DMS153 (cell line): ENCODE data around the gene GNAO1.
A peak's percentile ranks its signal among the peaks of the same experiment; 100 is the strongest.

Experiments used
- DNase-seq: peaks from one replicate; lab custom pipeline; 2025; lab: John Stamatoyannopoulos, UW

The GNAO1 gene

GRCh38 chr16:56312556-56312955, 121.3 kb downstream of the GNAO1 start:
- no peak for DNase-seq

GRCh38 chr16:56314244-56314850, 123.1 kb downstream of the GNAO1 start:
- no peak for DNase-seq

GRCh38 chr16:56315955-56316354, 124.7 kb downstream of the GNAO1 start:
- DNase-seq, result no peak

- DNase-seq, result no peak
These were observed 125.3 kb downstream of the GNAO1 start for GRCh38 chr16:56316545-56316944.

- DNase-seq, result peak; percentile 16
These were observed 126.9 kb downstream of the GNAO1 start for GRCh38 chr16:56317998-56318826.

GRCh38 chr16:56318827-56319140, 127.5 kb downstream of the GNAO1 start:
- no peak for DNase-seq

- no peak for DNase-seq
These were observed 128.1 kb downstream of the GNAO1 start for GRCh38 chr16:56319376-56319775.

GRCh38 chr16:56320056-56320455, 128.8 kb downstream of the GNAO1 start:
- no peak for DNase-seq

- DNase-seq, result no peak
These were observed 129.7 kb downstream of the GNAO1 start for GRCh38 chr16:56320811-56321558.

- no peak for DNase-seq
These were observed 130.3 kb downstream of the GNAO1 start for GRCh38 chr16:56321571-56321970.

GRCh38 chr16:56324406-56324805, 133.1 kb downstream of the GNAO1 start:
- DNase-seq, result no peak

GRCh38 chr16:56325956-56326355, 134.7 kb downstream of the GNAO1 start:
- no peak for DNase-seq

GRCh38 chr16:56327071-56327928, 136.0 kb downstream of the GNAO1 start:
- DNase-seq, result no peak

- no peak for DNase-seq
These were observed 136.6 kb downstream of the GNAO1 start for GRCh38 chr16:56327929-56328258.

- no peak for DNase-seq
These were observed 137.2 kb downstream of the GNAO1 start for GRCh38 chr16:56328276-56329022.

- DNase-seq, result no peak
These were observed 138.6 kb downstream of the GNAO1 start for GRCh38 chr16:56329887-56330286.

GRCh38 chr16:56330476-56330875, 139.2 kb downstream of the GNAO1 start:
- no peak for DNase-seq

GRCh38 chr16:56331399-56331798, 140.1 kb downstream of the GNAO1 start:
- DNase-seq, result no peak

GRCh38 chr16:56331915-56332314, 140.6 kb downstream of the GNAO1 start:
- DNase-seq, result no peak

- DNase-seq, result no peak
These were observed 141.3 kb downstream of the GNAO1 start for GRCh38 chr16:56332464-56333079.

GRCh38 chr16:56334761-56335160, 143.5 kb downstream of the GNAO1 start:
- DNase-seq, result no peak
